ENCODE data around the gene NFIB. TPM values are rescaled to one million over a fixed set of nuclear protein-coding genes. Genes with fewer than 3 reads are reported as not detected.

NFIB gene
- total RNA-seq, 1 experiment from 2014 or later = 12.5 TPM

DNA sequence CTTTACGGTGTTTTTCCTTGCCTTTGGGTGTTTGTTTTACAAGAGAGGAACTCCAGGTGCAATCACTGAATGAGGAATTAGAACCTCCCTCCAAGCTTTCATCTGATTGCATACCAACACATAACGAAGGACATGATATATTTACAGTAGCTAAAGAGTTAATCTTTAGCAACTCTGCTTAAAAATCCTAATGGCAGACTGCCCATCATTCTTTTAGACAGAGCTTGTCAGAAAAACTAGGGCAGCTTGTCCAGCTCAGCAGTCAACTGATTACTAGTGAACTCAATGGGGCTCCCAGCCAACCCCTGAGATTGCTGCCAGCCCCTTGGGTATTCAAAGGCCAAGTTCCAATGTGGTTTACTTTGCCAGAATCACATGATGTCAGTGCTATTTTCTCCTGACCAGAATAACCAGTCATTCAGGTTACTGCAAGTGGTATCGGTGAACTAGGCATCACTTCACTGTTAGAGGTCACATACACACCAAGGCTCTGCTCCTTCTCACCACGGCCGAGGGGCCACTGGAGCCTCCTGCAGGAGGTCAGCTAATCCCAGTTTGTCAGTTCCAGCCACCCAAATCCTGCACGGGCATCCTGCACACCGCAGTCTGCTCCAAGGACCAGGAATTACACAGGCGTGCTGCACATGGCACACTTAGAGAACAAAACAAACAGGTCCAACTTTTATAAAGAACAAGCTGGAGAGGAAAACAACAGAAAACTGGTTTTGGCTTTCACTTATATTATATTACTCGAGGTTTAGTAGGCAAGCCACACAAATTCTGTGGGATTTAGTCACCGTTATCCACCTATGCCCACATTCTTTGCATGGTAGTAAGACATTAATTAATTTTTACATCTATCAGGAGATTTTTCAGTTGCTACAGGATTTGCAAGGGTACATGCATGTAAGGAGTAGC lies 62.5 kb downstream of the NFIB start:
- TF ChIP-seq ZNF121 (CRISPR knock-in tag; IDR thresholded peaks at IDR 0.05) (no peak), CTCF (IDR thresholded peaks at IDR 0.05) (no peak), GTF2I (CRISPR knock-in tag; conservative IDR thresholded peaks at IDR 0.05) (no peak), FOXP1 (CRISPR knock-in tag; IDR thresholded peaks at IDR 0.05; ENCODE audit: borderline replicate concordance) (no peak), ZNF425 (CRISPR knock-in tag; conservative IDR thresholded peaks at IDR 0.05) (no peak), FOXP4 (CRISPR knock-in tag; IDR thresholded peaks at IDR 0.05) (no peak), JAZF1 (CRISPR knock-in tag; IDR thresholded peaks at IDR 0.05) (no peak), ARID4B (CRISPR knock-in tag; IDR thresholded peaks at IDR 0.05; ENCODE audit: borderline replicate concordance) (no peak), ZNF532 (CRISPR knock-in tag; IDR thresholded peaks at IDR 0.05; ENCODE audit: borderline replicate concordance) (no peak), NFE2L1 (CRISPR knock-in tag; IDR thresholded peaks at IDR 0.05) (no peak), RELA (CRISPR knock-in tag; IDR thresholded peaks at IDR 0.05; ENCODE audit: borderline replicate concordance) (no peak), CDX4 (CRISPR knock-in tag; IDR thresholded peaks at IDR 0.05; ENCODE audit: borderline replicate concordance) (no peak), RORB (CRISPR knock-in tag; IDR thresholded peaks at IDR 0.05) (no peak), TEAD1 (CRISPR knock-in tag; IDR thresholded peaks at IDR 0.05) (no peak), ZNF219 (CRISPR knock-in tag; IDR thresholded peaks at IDR 0.05; ENCODE audit: borderline replicate concordance) (no peak), ZNF396 (CRISPR knock-in tag; IDR thresholded peaks at IDR 0.05; ENCODE audit: borderline replicate concordance) (no peak)
- TF ChIP-seq, protein P1, sequence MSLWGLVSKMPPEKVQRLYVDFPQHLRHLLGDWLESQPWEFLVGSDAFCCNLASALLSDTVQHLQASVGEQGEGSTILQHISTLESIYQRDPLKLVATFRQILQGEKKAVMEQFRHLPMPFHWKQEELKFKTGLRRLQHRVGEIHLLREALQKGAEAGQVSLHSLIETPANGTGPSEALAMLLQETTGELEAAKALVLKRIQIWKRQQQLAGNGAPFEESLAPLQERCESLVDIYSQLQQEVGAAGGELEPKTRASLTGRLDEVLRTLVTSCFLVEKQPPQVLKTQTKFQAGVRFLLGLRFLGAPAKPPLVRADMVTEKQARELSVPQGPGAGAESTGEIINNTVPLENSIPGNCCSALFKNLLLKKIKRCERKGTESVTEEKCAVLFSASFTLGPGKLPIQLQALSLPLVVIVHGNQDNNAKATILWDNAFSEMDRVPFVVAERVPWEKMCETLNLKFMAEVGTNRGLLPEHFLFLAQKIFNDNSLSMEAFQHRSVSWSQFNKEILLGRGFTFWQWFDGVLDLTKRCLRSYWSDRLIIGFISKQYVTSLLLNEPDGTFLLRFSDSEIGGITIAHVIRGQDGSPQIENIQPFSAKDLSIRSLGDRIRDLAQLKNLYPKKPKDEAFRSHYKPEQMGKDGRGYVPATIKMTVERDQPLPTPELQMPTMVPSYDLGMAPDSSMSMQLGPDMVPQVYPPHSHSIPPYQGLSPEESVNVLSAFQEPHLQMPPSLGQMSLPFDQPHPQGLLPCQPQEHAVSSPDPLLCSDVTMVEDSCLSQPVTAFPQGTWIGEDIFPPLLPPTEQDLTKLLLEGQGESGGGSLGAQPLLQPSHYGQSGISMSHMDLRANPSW (CRISPR knock-in tag; conservative IDR thresholded peaks at IDR 0.05; ENCODE audit: low read depth) = no peak
- Mint-ChIP-seq H3K36me3 (no peaks in the 10 kb centered on the region; the same call in 1 of the 2 replicates), H3K4me3 (no peak overlapping the region), H3K27me3 (ENCODE audit: low read depth) (no peaks in the 10 kb centered on the region), H3K27ac (peak overlapping the region; percentile 97), H3K9me3 (peaks cover 6% of the 10 kb centered on the region), H3K4me1 (peaks cover 46% of the 10 kb centered on the region)
- DNase-seq (ENCODE audit: low spot score) (peak; percentile 27), ATAC-seq (peak; percentile 93)
- ChIA-PET CTCF (interaction anchor here (1.2 kb wide), 1 partner anchor 191 kb away, joined by 3 read pairs; no protein-coding TSS in a partner anchor), POLR2A (no interaction called here)
